IMR-90 (cell line): ENCODE measurements around the gene KIF22. TPM values are rescaled to one million over a fixed set of nuclear protein-coding genes. Genes with fewer than 3 reads are reported as not detected.

Experiments used
- ATAC-seq: fragments of 200-7000 bp; cut with Tn5 transposase; 2 replicates; pipeline ENCODE4 v1.9.1; 2020; ENCODE audit warnings: low read depth, mild to moderate bottlenecking, moderate library complexity
- BruUV-seq: library from RNA; stranded (reverse); fragments of 400-500 nt; replicated peaks from 2 replicates; lab custom pipeline; 2021; lab: Mats Ljungman, UMichigan
- CTCF ChIA-PET: fragments of 300-600 bp; formaldehyde crosslinking; extraction: SDS; loops from one replicate; lab custom pipeline; 2021; ENCODE audit warnings: antibody characterized with exemption; lab: Yijun Ruan, JAX
- POLR2A ChIA-PET: fragments of 300-600 bp; sonication (Branson Sonifier 250); formaldehyde crosslinking; loops from one replicate; lab custom pipeline; 2022; ENCODE audit warnings: antibody characterized with exemption; ENCODE audit not compliant: unreplicated experiment; lab: Charles Lee
- DNase-seq: peaks from one replicate; pipeline ENCODE4 v3.0.0; 2013
- H2AFZ ChIP-seq: replicated peaks from 2 replicates; pipeline ENCODE3; 2013; ENCODE audit warnings: low read length, mild to moderate bottlenecking; ENCODE audit not compliant: poor library complexity
- H2AK5ac ChIP-seq: 2 replicates; pipeline ENCODE4 v1.6.1; 2013; ENCODE audit warnings: low read depth, low read length, inconsistent platforms
- H2AK9ac ChIP-seq: replicated peaks from 2 replicates; pipeline ENCODE3; 2013; ENCODE audit warnings: mild to moderate bottlenecking, low read depth, low read length, moderate library complexity; ENCODE audit not compliant: poor library complexity
- H2BK120ac ChIP-seq: 2 replicates; pipeline ENCODE4 v1.6.1; 2013; ENCODE audit warnings: low read depth, low read length, inconsistent platforms
- H2BK15ac ChIP-seq: 3 replicates; pipeline ENCODE4 v1.6.1; 2013; ENCODE audit warnings: low read depth, low read length, inconsistent platforms
- H2BK20ac ChIP-seq: 2 replicates; pipeline ENCODE4 v1.6.1; 2013; ENCODE audit warnings: low read depth, mild to moderate bottlenecking, inconsistent platforms, low read length, moderate library complexity
- H2BK5ac ChIP-seq: 2 replicates; pipeline ENCODE4 v1.6.1; 2013; ENCODE audit warnings: mild to moderate bottlenecking, low read depth, low read length, inconsistent platforms; ENCODE audit not compliant: poor library complexity, severe bottlenecking
- H3K14ac ChIP-seq: replicated peaks from 2 replicates; pipeline ENCODE4 v1.6.1; 2013; ENCODE audit warnings: low read depth, low read length, inconsistent platforms
- H3K18ac ChIP-seq: 2 replicates; pipeline ENCODE4 v1.6.1; 2013; ENCODE audit warnings: low read depth, low read length, control low read depth
- H3K23ac ChIP-seq: 2 replicates; pipeline ENCODE4 v1.6.1; 2013; ENCODE audit warnings: low read depth, low read length, inconsistent platforms
- H3K27ac ChIP-seq: 2 replicates; pipeline ENCODE4 v1.5.1; 2013; ENCODE audit warnings: mild to moderate bottlenecking, control low read depth, low read length; ENCODE audit not compliant: insufficient read depth
- H3K27me3 ChIP-seq: 2 replicates; pipeline ENCODE4 v1.6.1; 2013; ENCODE audit warnings: low read length; ENCODE audit not compliant: control insufficient read depth, insufficient read depth
- H3K36me3 ChIP-seq: 2 replicates; pipeline ENCODE4 v1.6.1; 2013; ENCODE audit warnings: low read length, mixed read lengths; ENCODE audit not compliant: control insufficient read depth, insufficient read depth
- H3K4ac ChIP-seq: 2 replicates; pipeline ENCODE4 v1.6.1; 2013; ENCODE audit warnings: low read depth, low read length, inconsistent platforms
- H3K4me1 ChIP-seq: 2 replicates; pipeline ENCODE4 v1.6.1; 2013; ENCODE audit warnings: low read length, mixed read lengths; ENCODE audit not compliant: control insufficient read depth, insufficient read depth
- H3K4me2 ChIP-seq: 2 replicates; pipeline ENCODE4 v1.6.1; 2013; ENCODE audit warnings: low read depth, mild to moderate bottlenecking, control low read depth, low read length, moderate library complexity
- H3K4me3 ChIP-seq: 2 replicates; pipeline ENCODE4 v1.5.1; 2013; ENCODE audit warnings: low read depth, mild to moderate bottlenecking, control low read depth, low read length, moderate library complexity; ENCODE audit not compliant: insufficient read depth
- H3K56ac ChIP-seq: 2 replicates; pipeline ENCODE4 v1.6.1; 2013; ENCODE audit warnings: low read length, inconsistent platforms; ENCODE audit not compliant: insufficient read depth; ENCODE audit errors: extremely low read depth
- H3K79me1 ChIP-seq, 2 experiments: 2 replicates each; pipeline ENCODE4 v1.6.1; 2013; ENCODE audit warnings: low read length in 2 of 2, inconsistent platforms in 1 of 2, low read depth in 1 of 2
- H3K9ac ChIP-seq: 2 replicates; pipeline ENCODE4 v1.6.1; 2013; ENCODE audit warnings: low read depth, low read length, control low read depth
- H3K9me1 ChIP-seq: 2 replicates; pipeline ENCODE4 v1.6.1; 2013; ENCODE audit warnings: low read length, inconsistent platforms; ENCODE audit not compliant: insufficient read depth
- H3K9me3 ChIP-seq: 2 replicates; pipeline ENCODE4 v1.6.1; 2013; ENCODE audit warnings: low read length; ENCODE audit not compliant: control insufficient read depth, insufficient read depth
- H4K20me1 ChIP-seq: 2 replicates; pipeline ENCODE4 v1.6.1; 2013; ENCODE audit warnings: low read length, inconsistent platforms; ENCODE audit not compliant: insufficient read depth
- H4K5ac ChIP-seq: 2 replicates; pipeline ENCODE4 v1.6.1; 2013; ENCODE audit warnings: mild to moderate bottlenecking, low read depth, low read length, control low read depth
- H4K8ac ChIP-seq, 2 experiments: 2 replicates each; pipeline ENCODE4 v1.6.1; 2013; ENCODE audit warnings: low read depth in 2 of 2, low read length in 2 of 2, control low read depth in 1 of 2, inconsistent platforms in 1 of 2
- H4K91ac ChIP-seq: 2 replicates; pipeline ENCODE4 v1.6.1; 2013; ENCODE audit warnings: low read depth, low read length, inconsistent platforms; ENCODE audit not compliant: insufficient read depth
- ELK1 ChIP-seq: fragments of 150-350 bp; IDR thresholded peaks from 2 replicates; pipeline ENCODE4 v1.6.1; 2016; ENCODE audit warnings: low read depth, mild to moderate bottlenecking, low read length, moderate library complexity, borderline replicate concordance
- NFE2L2 ChIP-seq: fragments of 150-350 bp; IDR thresholded peaks from 2 replicates; pipeline ENCODE4 v1.6.1; 2016; ENCODE audit warnings: low read depth, mild to moderate bottlenecking, low read length
- SMC3 ChIP-seq: fragments of 150-350 bp; IDR thresholded peaks from 2 replicates; pipeline ENCODE4 v1.6.1; 2016; ENCODE audit warnings: low read depth, mild to moderate bottlenecking, antibody characterized with exemption, low read length, moderate library complexity
- WGBS, 2 experiments: methylation state at CpG; one replicate each; pipeline versions ENCODE4 v1.1.5 to v1.1.7; 2013; ENCODE audit warnings: missing lambda C conversion rate in 2 of 2; ENCODE audit not compliant: insufficient read length in 1 of 2; ENCODE audit errors: extremely low coverage in 2 of 2; 5-methylcytosine and 5-hydroxymethylcytosine counted together
- dilution Hi-C: fragments of 300-500 bp; cut with HindIII; formaldehyde crosslinking; loops from one replicate; pipeline ENCODE4 v1.14.3; 2018; ENCODE audit warnings: low sequenced_read_pairs; ENCODE audit not compliant: unreplicated experiment
- in situ Hi-C: fragments of 300-500 bp; cut with MboI; formaldehyde crosslinking; loops from 3 replicates; pipeline ENCODE4 v1.14.3; 2019; ENCODE audit warnings: low sequenced_read_pairs, inconsistent platforms, mixed read lengths
- intact Hi-C: fragments of 100-400 bp; cut with micrococcal nuclease; formaldehyde crosslinking; loops from 2 replicates; pipeline ENCODE4 v1.10.0; 2022
- polyA plus RNA-seq, 3 experiments: library from polyadenylated mRNA; depleted of rRNA; stranded (reverse); fragments of >200 nt; gene quantifications; 2 replicates each; pipeline ENCODE4 v1.2.3, GENCODE V29; 2012; ENCODE audit warnings: low replicate concordance in 1 of 3
- total RNA-seq: library from RNA; depleted of rRNA; stranded (reverse); fragments of >200 nt; gene quantifications from 2 replicates; pipeline ENCODE4 v1.2.3, GENCODE V29; 2012

The KIF22 gene
- total and polyA plus RNA-seq, 2 of the 4 experiments (the other 2 are of a cell fraction), result 43.0 to 65.1 TPM

- Histone ChIP-seq H4K91ac (no peak overlapping the region), H2BK20ac (no peak overlapping the region), H2AK9ac (no peak overlapping the region), H3K4me2 (no peak overlapping the region), H3K18ac (no peak overlapping the region), H4K8ac (no peak overlapping the region), H4K5ac (no peak overlapping the region), H3K9me1 (no peaks in the 10 kb centered on the region), H3K23ac (no peak overlapping the region), H3K27ac (no peak overlapping the region), H2BK15ac (no peak overlapping the region), H3K4me1 (peaks cover 1% of the 10 kb centered on the region; the same call in 1 of the 2 replicates), H2BK5ac (no peak overlapping the region), H3K79me1 (no peaks in the 10 kb centered on the region), H3K9ac (no peak overlapping the region), H3K36me3 (no peaks in the 10 kb centered on the region), H3K4ac (no peak overlapping the region), H2BK120ac (no peak overlapping the region), H3K14ac (no peak overlapping the region), H3K4me3 (no peak overlapping the region), H4K20me1 (no peaks in the 10 kb centered on the region), H2AK5ac (no peak overlapping the region), H3K56ac (no peak overlapping the region), H3K9me3 (no peaks in the 10 kb centered on the region), H2AFZ (no peak overlapping the region), H3K27me3 (peaks cover 15% of the 10 kb centered on the region)
- ChIA-PET POLR2A (interaction anchor here (0.7 kb wide), 1 partner anchor 134 kb away, joined by 8 read pairs; no protein-coding TSS in a partner anchor), CTCF (interaction anchor here (0.6 to 1.2 kb wide), 2 partner anchors 15 to 170 kb away, joined by 3 read pairs; no protein-coding TSS in a partner anchor)
- BruUV-seq, result no TSS peak
- intact Hi-C loops, result no loop called here
- no peak for ATAC-seq
- in situ Hi-C loops, result no loop called here
- DNase-seq, result no peak
- no peak for TF ChIP-seq NFE2L2
- no peak for TF ChIP-seq ELK1
- no peak for TF ChIP-seq SMC3
- dilution Hi-C loops, result no loop called here
- WGBS, 2 experiments, result 67% methylated on average over 2 of the region's 5 CpGs; no CpG with 5 or more reads in 1 of the 2 experiments
Measured at GRCh38 chr16:29774730-29775129, 15.8 kb upstream of the KIF22 start.
